NCI-H1417 treated with DMSO at 0.1 percent for 48 hours (cell line): ENCODE measurements around the gene TMEM208.

Experiments used
- DNase-seq: peaks from one replicate; lab custom pipeline; 2025; lab: John Stamatoyannopoulos, UW

Gene TMEM208

GRCh38 chr16:67226804-67227566 is at the start of gene TMEM208:
TMEM208 (plus strand) TSS chr16:67227130; CDS start chr16:67227219, 89 bp downstream.
- DNase-seq: peak; percentile 61

- peak; percentile 55 for DNase-seq
These were observed 48.9 kb upstream of the TMEM208 start for GRCh38 chr16:67177743-67178699.

- no peak for DNase-seq
These were observed 47.4 kb upstream of the TMEM208 start for GRCh38 chr16:67179421-67180080.

GRCh38 chr16:67180166-67180565 is 46.8 kb upstream of the TMEM208 start:
- DNase-seq: no peak

GRCh38 chr16:67181346-67181745 is 45.6 kb upstream of the TMEM208 start:
- no peak for DNase-seq

- no peak for DNase-seq
These were observed 44.6 kb upstream of the TMEM208 start for GRCh38 chr16:67182288-67182687.

GRCh38 chr16:67183284-67183626 is 43.7 kb upstream of the TMEM208 start:
- DNase-seq: no peak

- peak; percentile 94 for DNase-seq
These were observed 43.1 kb upstream of the TMEM208 start, which contains the start of gene MATCAP1 for GRCh38 chr16:67183627-67184452. MATCAP1 (minus strand) TSS chr16:67183963; CDS start chr16:67180610, 3,353 bp downstream.

- DNase-seq: no peak
These were observed 42.4 kb upstream of the TMEM208 start for GRCh38 chr16:67184453-67184994.

GRCh38 chr16:67184995-67185650 is 41.8 kb upstream of the TMEM208 start:
- no peak for DNase-seq

GRCh38 chr16:67185651-67186134 is 41.2 kb upstream of the TMEM208 start:
- DNase-seq: no peak

GRCh38 chr16:67186550-67186950 is 40.4 kb upstream of the TMEM208 start:
- DNase-seq: no peak

GRCh38 chr16:67187175-67187890 is 39.6 kb upstream of the TMEM208 start:
- DNase-seq: no peak

- no peak for DNase-seq
These were observed 38.6 kb upstream of the TMEM208 start for GRCh38 chr16:67188323-67188722.

- no peak for DNase-seq
These were observed 38.1 kb upstream of the TMEM208 start for GRCh38 chr16:67188798-67189197.

GRCh38 chr16:67190041-67190440 is 36.9 kb upstream of the TMEM208 start, which contains the start of gene EXOC3L1:
EXOC3L1 (minus strand) TSS chr16:67190136; CDS start chr16:67189676, 460 bp downstream.
- no peak for DNase-seq

- DNase-seq: no peak
These were observed 36.2 kb upstream of the TMEM208 start for GRCh38 chr16:67190448-67191399.

GRCh38 chr16:67191411-67191994 is 35.4 kb upstream of the TMEM208 start:
- no peak for DNase-seq
